HEK293 (cell line): ENCODE measurements around the gene SLC35G6.

ENCODE experiments used
- CTCF ChIA-PET: fragments of 350-600 bp; formaldehyde crosslinking; extraction: SDS; loops from one replicate; lab custom pipeline; 2021; ENCODE audit warnings: antibody characterized with exemption; lab: Yijun Ruan, JAX
- POLR2A ChIA-PET: fragments of 300-600 bp; formaldehyde crosslinking; extraction: SDS; loops from one replicate; lab custom pipeline; 2020; ENCODE audit warnings: antibody characterized with exemption, inconsistent platforms; lab: Yijun Ruan, JAX
- H3K27ac ChIP-seq: fragments of 200-500 bp; sonication (Bioruptor generic); 2 replicates; pipeline ENCODE4 v1.5.1; 2014; ENCODE audit warnings: low read depth, low read length, control low read depth, inconsistent platforms; ENCODE audit errors: extremely low read depth
- H3K36me3 ChIP-seq, 2 experiments: fragments of 200-500 bp in 1 of 2; sonication (Bioruptor generic) in 1 of 2; 1 replicate in 1 of 2; 2 replicates in 1 of 2; pipeline ENCODE4 v1.5.1; 2014 to 2017; ENCODE audit warnings: inconsistent platforms in 2 of 2, low read length in 2 of 2; ENCODE audit not compliant: control insufficient read depth in 2 of 2, insufficient read depth in 1 of 2
- H3K4me1 ChIP-seq: fragments of 200-500 bp; sonication (Bioruptor generic); 2 replicates; pipeline ENCODE4 v1.5.1; 2014; ENCODE audit warnings: mild to moderate bottlenecking, low read length, inconsistent platforms; ENCODE audit not compliant: control insufficient read depth, insufficient read depth
- H3K4me3 ChIP-seq: 2 replicates; pipeline ENCODE4 v1.5.1; 2011; ENCODE audit warnings: low read depth, mild to moderate bottlenecking, control low read depth, low read length, moderate library complexity
- H3K9me3 ChIP-seq: fragments of 200-500 bp; sonication (Bioruptor generic); 2 replicates; pipeline ENCODE4 v1.5.1; 2014; ENCODE audit warnings: low read depth, low read length, inconsistent platforms; ENCODE audit not compliant: control insufficient read depth, insufficient read depth
- BCL11A ChIP-seq: fragments of 450-650 bp; formaldehyde crosslinking; IDR thresholded peaks from 2 replicates; pipeline ENCODE4 v1.5.1; 2016; ENCODE audit warnings: low read depth, missing biosample characterization, missing genetic modification characterization
- KLF10 ChIP-seq: fragments of 450-650 bp; IDR thresholded peaks from 2 replicates; pipeline ENCODE4 v1.5.1; 2018; ENCODE audit warnings: missing biosample characterization, mild to moderate bottlenecking, missing genetic modification characterization
- MEIS1 ChIP-seq: sonication (generic); formaldehyde crosslinking; IDR thresholded peaks from 2 replicates; pipeline ENCODE4 v1.8.1; 2022; ENCODE audit warnings: missing genetic modification reagents, mild to moderate bottlenecking, borderline replicate concordance
- YY2 ChIP-seq: fragments of 450-650 bp; formaldehyde crosslinking; IDR thresholded peaks from 2 replicates; pipeline ENCODE4 v1.5.1; 2016; ENCODE audit warnings: missing biosample characterization, missing genetic modification characterization
- ZIC2 ChIP-seq: fragments of 450-650 bp; formaldehyde crosslinking; IDR thresholded peaks from 2 replicates; pipeline ENCODE4 v1.5.1; 2016; ENCODE audit warnings: missing biosample characterization, missing genetic modification characterization
- ZNF10 ChIP-seq: fragments of 450-650 bp; formaldehyde crosslinking; IDR thresholded peaks from 2 replicates; pipeline ENCODE4 v1.5.1; 2017; ENCODE audit warnings: missing biosample characterization, missing genetic modification characterization
- ZNF133 ChIP-seq: fragments of 450-650 bp; formaldehyde crosslinking; IDR thresholded peaks from 2 replicates; pipeline ENCODE4 v1.5.1; 2016; ENCODE audit warnings: missing biosample characterization, missing genetic modification characterization
- ZNF155 ChIP-seq: fragments of 450-650 bp; formaldehyde crosslinking; IDR thresholded peaks from 2 replicates; pipeline ENCODE4 v1.5.1; 2016; ENCODE audit warnings: missing biosample characterization, missing genetic modification characterization
- ZNF169 ChIP-seq: fragments of 450-650 bp; formaldehyde crosslinking; IDR thresholded peaks from 2 replicates; pipeline ENCODE4 v1.5.1; 2016; ENCODE audit warnings: missing biosample characterization, missing genetic modification characterization
- ZNF214 ChIP-seq: fragments of 450-650 bp; formaldehyde crosslinking; IDR thresholded peaks from 2 replicates; pipeline ENCODE4 v1.5.1; 2017; ENCODE audit warnings: missing biosample characterization, mild to moderate bottlenecking, missing genetic modification characterization, borderline replicate concordance
- ZNF24 ChIP-seq: fragments of 450-650 bp; formaldehyde crosslinking; IDR thresholded peaks from 2 replicates; pipeline ENCODE4 v1.5.1; 2016; ENCODE audit warnings: missing biosample characterization, missing genetic modification characterization
- ZNF274 ChIP-seq, 2 experiments: fragments of 200-500 bp in 1 of 2; fragments of 450-650 bp in 1 of 2; sonication (Bioruptor generic) in 1 of 2; formaldehyde crosslinking in 1 of 2; IDR thresholded peaks; 2 replicates each; pipeline versions ENCODE4 v1.5.1 to v1.6.1; 2014 to 2016; ENCODE audit warnings: borderline replicate concordance in 1 of 2, inconsistent platforms in 1 of 2, low read length in 1 of 2, missing biosample characterization in 1 of 2, missing genetic modification characterization in 1 of 2
- ZNF292 ChIP-seq: fragments of 450-650 bp; formaldehyde crosslinking; IDR thresholded peaks from 2 replicates; pipeline ENCODE4 v1.5.1; 2016; ENCODE audit warnings: low read depth, missing biosample characterization, missing genetic modification characterization, borderline replicate concordance
- ZNF324 ChIP-seq: fragments of 450-650 bp; formaldehyde crosslinking; IDR thresholded peaks from 2 replicates; pipeline ENCODE4 v1.5.1; 2016; ENCODE audit warnings: missing biosample characterization, missing genetic modification characterization
- ZNF423 ChIP-seq: fragments of 450-650 bp; formaldehyde crosslinking; IDR thresholded peaks from 2 replicates; pipeline ENCODE4 v1.5.1; 2016; ENCODE audit warnings: missing biosample characterization, missing genetic modification characterization
- ZNF596 ChIP-seq: fragments of 450-650 bp; IDR thresholded peaks from 2 replicates; pipeline ENCODE4 v1.5.0; 2018; ENCODE audit warnings: missing biosample characterization, mild to moderate bottlenecking, missing genetic modification characterization, moderate library complexity
- ZNF600 ChIP-seq: fragments of 450-650 bp; formaldehyde crosslinking; IDR thresholded peaks from 2 replicates; pipeline ENCODE4 v1.5.1; 2016; ENCODE audit warnings: missing biosample characterization, missing genetic modification characterization
- ZNF626 ChIP-seq: fragments of 450-650 bp; sonication (Bioruptor Pico); formaldehyde crosslinking; IDR thresholded peaks from 2 replicates; pipeline ENCODE4 v1.5.1; 2018; ENCODE audit warnings: missing biosample characterization, missing genetic modification characterization, inconsistent platforms
- ZSCAN23 ChIP-seq: fragments of 450-650 bp; formaldehyde crosslinking; IDR thresholded peaks from 2 replicates; pipeline ENCODE4 v1.5.1; 2016; ENCODE audit warnings: missing biosample characterization, missing genetic modification characterization
- TF ChIP-seq, protein P1 (sequence below): fragments of 450-650 bp; formaldehyde crosslinking; IDR thresholded peaks from 2 replicates; pipeline ENCODE4 v1.5.1; 2016; ENCODE audit warnings: missing biosample characterization, missing genetic modification characterization
- TF ChIP-seq, protein P2 (sequence below): fragments of 450-650 bp; formaldehyde crosslinking; IDR thresholded peaks from 2 replicates; pipeline ENCODE4 v1.5.1; 2016; ENCODE audit warnings: missing biosample characterization, missing genetic modification characterization
- TF ChIP-seq, protein P3 (sequence below): fragments of 450-650 bp; formaldehyde crosslinking; IDR thresholded peaks from 2 replicates; pipeline ENCODE4 v1.5.1; 2017; ENCODE audit warnings: missing biosample characterization, mild to moderate bottlenecking, missing genetic modification characterization, moderate library complexity

Gene SLC35G6

DNA sequence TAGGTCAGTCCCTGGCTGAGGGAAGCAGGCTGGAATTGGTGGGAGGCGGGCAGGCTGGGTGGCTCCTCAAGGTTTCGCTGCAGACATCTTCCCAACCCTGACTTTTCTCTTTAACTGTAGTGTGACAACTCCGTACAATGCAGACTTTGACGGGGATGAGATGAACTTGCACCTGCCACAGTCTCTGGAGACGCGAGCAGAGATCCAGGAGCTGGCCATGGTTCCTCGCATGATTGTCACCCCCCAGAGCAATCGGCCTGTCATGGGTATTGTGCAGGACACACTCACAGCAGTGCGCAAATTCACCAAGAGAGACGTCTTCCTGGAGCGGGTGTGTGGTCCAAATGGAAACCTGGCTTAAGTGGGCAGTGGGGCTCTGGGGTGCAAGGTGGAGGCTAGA, 17.9 kb downstream of the SLC35G6 start:
- Histone ChIP-seq H3K27ac (no peak overlapping the region), H3K9me3 (no peaks in the 10 kb centered on the region), H3K4me3 (no peak overlapping the region)
- POLR2A ChIA-PET = no interaction called here
- TF ChIP-seq ZNF626 (tag by site-specific recombination) (no peak), MEIS1 (CRISPR knock-in tag) (no peak), ZNF155 (tag by site-specific recombination) (no peak)
- TF ChIP-seq, protein P1, sequence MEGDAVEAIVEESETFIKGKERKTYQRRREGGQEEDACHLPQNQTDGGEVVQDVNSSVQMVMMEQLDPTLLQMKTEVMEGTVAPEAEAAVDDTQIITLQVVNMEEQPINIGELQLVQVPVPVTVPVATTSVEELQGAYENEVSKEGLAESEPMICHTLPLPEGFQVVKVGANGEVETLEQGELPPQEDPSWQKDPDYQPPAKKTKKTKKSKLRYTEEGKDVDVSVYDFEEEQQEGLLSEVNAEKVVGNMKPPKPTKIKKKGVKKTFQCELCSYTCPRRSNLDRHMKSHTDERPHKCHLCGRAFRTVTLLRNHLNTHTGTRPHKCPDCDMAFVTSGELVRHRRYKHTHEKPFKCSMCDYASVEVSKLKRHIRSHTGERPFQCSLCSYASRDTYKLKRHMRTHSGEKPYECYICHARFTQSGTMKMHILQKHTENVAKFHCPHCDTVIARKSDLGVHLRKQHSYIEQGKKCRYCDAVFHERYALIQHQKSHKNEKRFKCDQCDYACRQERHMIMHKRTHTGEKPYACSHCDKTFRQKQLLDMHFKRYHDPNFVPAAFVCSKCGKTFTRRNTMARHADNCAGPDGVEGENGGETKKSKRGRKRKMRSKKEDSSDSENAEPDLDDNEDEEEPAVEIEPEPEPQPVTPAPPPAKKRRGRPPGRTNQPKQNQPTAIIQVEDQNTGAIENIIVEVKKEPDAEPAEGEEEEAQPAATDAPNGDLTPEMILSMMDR (tag by site-specific recombination) = no peak
- TF ChIP-seq, all 188 proteins: peak for 0
- CTCF ChIA-PET = interaction anchor here (0.9 to 1.0 kb wide), 2 partner anchors 10 to 62 kb away, joined by 3 read pairs; no protein-coding TSS in a partner anchor
- no peaks in the 10 kb centered on the region for H3K4me1 ChIP-seq
- peaks cover 83 to 95% of the 10 kb centered on the region in 2 experiments for H3K36me3 ChIP-seq

DNA sequence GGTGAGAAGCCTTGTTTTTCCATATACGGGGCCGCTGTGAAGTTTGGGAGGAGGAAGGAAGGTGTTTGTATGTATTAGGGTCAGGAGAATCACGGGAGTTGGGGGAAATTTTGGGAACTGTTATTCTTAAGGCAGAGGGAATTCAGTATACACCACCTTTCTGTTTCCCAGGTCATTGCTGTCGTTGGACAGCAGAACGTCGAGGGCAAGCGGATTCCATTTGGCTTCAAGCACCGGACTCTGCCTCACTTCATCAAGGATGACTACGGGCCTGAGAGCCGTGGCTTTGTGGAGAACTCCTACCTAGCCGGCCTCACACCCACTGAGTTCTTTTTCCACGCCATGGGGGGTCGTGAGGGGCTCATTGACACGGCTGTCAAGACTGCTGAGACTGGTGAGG, 20.5 kb downstream of the SLC35G6 start:
- Histone ChIP-seq H3K4me1 (no peaks in the 10 kb centered on the region), H3K9me3 (no peaks in the 10 kb centered on the region), H3K4me3 (no peak overlapping the region), H3K36me3 (peaks cover 93 to 97% of the 10 kb centered on the region in 2 experiments), H3K27ac (no peak overlapping the region)
- TF ChIP-seq BCL11A (tag by site-specific recombination) (no peak), ZNF169 (tag by site-specific recombination) (no peak), ZNF274 (IDR thresholded peaks at IDR 0.05; ENCODE audit: low read length) (no peak), ZNF274 (tag by site-specific recombination; IDR thresholded peaks at IDR 0.05; ENCODE audit: borderline replicate concordance) (no peak), ZNF24 (tag by site-specific recombination) (no peak), ZNF596 (tag by site-specific recombination) (no peak), ZNF324 (tag by site-specific recombination) (no peak), ZNF292 (tag by site-specific recombination) (no peak), ZNF10 (no peak), KLF10 (tag by site-specific recombination) (no peak), ZNF423 (tag by site-specific recombination) (no peak), ZSCAN23 (tag by site-specific recombination) (no peak), ZIC2 (no peak), ZNF600 (tag by site-specific recombination) (no peak), ZNF133 (no peak), ZNF214 (no peak), YY2 (tag by site-specific recombination) (no peak)
- TF ChIP-seq, protein P2, sequence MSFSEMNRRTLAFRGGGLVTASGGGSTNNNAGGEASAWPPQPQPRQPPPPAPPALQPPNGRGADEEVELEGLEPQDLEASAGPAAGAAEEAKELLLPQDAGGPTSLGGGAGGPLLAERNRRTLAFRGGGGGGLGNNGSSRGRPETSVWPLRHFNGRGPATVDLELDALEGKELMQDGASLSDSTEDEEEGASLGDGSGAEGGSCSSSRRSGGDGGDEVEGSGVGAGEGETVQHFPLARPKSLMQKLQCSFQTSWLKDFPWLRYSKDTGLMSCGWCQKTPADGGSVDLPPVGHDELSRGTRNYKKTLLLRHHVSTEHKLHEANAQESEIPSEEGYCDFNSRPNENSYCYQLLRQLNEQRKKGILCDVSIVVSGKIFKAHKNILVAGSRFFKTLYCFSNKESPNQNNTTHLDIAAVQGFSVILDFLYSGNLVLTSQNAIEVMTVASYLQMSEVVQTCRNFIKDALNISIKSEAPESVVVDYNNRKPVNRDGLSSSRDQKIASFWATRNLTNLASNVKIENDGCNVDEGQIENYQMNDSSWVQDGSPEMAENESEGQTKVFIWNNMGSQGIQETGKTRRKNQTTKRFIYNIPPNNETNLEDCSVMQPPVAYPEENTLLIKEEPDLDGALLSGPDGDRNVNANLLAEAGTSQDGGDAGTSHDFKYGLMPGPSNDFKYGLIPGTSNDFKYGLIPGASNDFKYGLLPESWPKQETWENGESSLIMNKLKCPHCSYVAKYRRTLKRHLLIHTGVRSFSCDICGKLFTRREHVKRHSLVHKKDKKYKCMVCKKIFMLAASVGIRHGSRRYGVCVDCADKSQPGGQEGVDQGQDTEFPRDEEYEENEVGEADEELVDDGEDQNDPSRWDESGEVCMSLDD (tag by site-specific recombination) = no peak
- TF ChIP-seq, protein P3, sequence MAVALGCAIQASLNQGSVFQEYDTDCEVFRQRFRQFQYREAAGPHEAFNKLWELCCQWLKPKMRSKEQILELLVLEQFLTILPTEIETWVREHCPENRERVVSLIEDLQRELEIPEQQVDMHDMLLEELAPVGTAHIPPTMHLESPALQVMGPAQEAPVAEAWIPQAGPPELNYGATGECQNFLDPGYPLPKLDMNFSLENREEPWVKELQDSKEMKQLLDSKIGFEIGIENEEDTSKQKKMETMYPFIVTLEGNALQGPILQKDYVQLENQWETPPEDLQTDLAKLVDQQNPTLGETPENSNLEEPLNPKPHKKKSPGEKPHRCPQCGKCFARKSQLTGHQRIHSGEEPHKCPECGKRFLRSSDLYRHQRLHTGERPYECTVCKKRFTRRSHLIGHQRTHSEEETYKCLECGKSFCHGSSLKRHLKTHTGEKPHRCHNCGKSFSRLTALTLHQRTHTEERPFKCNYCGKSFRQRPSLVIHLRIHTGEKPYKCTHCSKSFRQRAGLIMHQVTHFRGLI = no peak
- CTCF ChIA-PET = no interaction called here
- POLR2A ChIA-PET = no interaction called here
